DOHH2 (cell line): ENCODE results near the gene PLIN5.

Experiments used
- H3F3A ChIP-seq: fragments of 200-600 bp; sonication (generic), shearing (Covaris generic); 2 replicates; pipeline ENCODE4 v1.6.0; 2016; ENCODE audit warnings: antibody characterized with exemption, mild to moderate bottlenecking; ENCODE audit not compliant: control insufficient read depth, insufficient read depth
- H3K27ac ChIP-seq: fragments of 200-600 bp; sonication (generic); 2 replicates; pipeline ENCODE4 v1.5.1; 2014; ENCODE audit warnings: low read depth, mild to moderate bottlenecking, low read length, moderate library complexity
- H3K27me3 ChIP-seq: fragments of 200-600 bp; sonication (generic); 2 replicates; pipeline ENCODE4 v1.6.1; 2014; ENCODE audit warnings: mild to moderate bottlenecking, low read length, mixed read lengths; ENCODE audit not compliant: control insufficient read depth
- H3K36me3 ChIP-seq: fragments of 200-600 bp; sonication (generic); 2 replicates; pipeline ENCODE4 v1.6.1; 2014; ENCODE audit warnings: mild to moderate bottlenecking, low read length, moderate library complexity, mixed read lengths; ENCODE audit not compliant: control insufficient read depth
- H3K4me1 ChIP-seq: fragments of 200-600 bp; sonication (generic); 2 replicates; pipeline ENCODE4 v1.6.1; 2014; ENCODE audit warnings: mild to moderate bottlenecking, low read length, mixed read lengths; ENCODE audit not compliant: control insufficient read depth
- H3K4me2 ChIP-seq: fragments of 200-600 bp; sonication (generic); 2 replicates; pipeline ENCODE4 v1.6.0; 2014; ENCODE audit warnings: mild to moderate bottlenecking, low read length, moderate library complexity
- H3K4me3 ChIP-seq: fragments of 200-600 bp; sonication (generic); 2 replicates; pipeline ENCODE4 v1.5.1; 2014; ENCODE audit warnings: mild to moderate bottlenecking, low read length, mixed read lengths
- H3K79me2 ChIP-seq: fragments of 200-600 bp; sonication (generic); 2 replicates; pipeline ENCODE4 v1.6.1; 2014; ENCODE audit warnings: mild to moderate bottlenecking, low read length, mixed read lengths; ENCODE audit not compliant: control insufficient read depth
- H3K9me2 ChIP-seq: fragments of 200-600 bp; sonication (generic); replicated peaks from 2 replicates; pipeline ENCODE4 v1.6.1; 2014; ENCODE audit warnings: mild to moderate bottlenecking, low read length, mixed read lengths; ENCODE audit not compliant: control insufficient read depth
- H3K9me3 ChIP-seq: fragments of 200-600 bp; sonication (generic); 2 replicates; pipeline ENCODE4 v1.6.1; 2014; ENCODE audit warnings: antibody characterized with exemption, low read length, mixed read lengths; ENCODE audit not compliant: control insufficient read depth, insufficient read depth
- H4K20me1 ChIP-seq: fragments of 200-600 bp; sonication (generic); 2 replicates; pipeline ENCODE4 v1.6.0; 2014; ENCODE audit warnings: low read depth, mild to moderate bottlenecking, antibody characterized with exemption, low read length, moderate library complexity; ENCODE audit not compliant: control insufficient read depth, insufficient read depth
- CTCF ChIP-seq: fragments of 200-600 bp; sonication (generic); IDR thresholded peaks from one replicate; pipeline ENCODE4 v1.5.1; 2014; ENCODE audit warnings: antibody characterized with exemption, mild to moderate bottlenecking, low read depth, low read length; ENCODE audit not compliant: poor library complexity, severe bottlenecking
- EZH2phosphoT487 ChIP-seq: fragments of 200-600 bp; sonication (generic); IDR thresholded peaks from 2 replicates; pipeline ENCODE4 v1.6.1; 2017; ENCODE audit warnings: borderline replicate concordance, mild to moderate bottlenecking, antibody characterized with exemption, low read length, moderate library complexity, mixed read lengths

Gene PLIN5

DNA sequence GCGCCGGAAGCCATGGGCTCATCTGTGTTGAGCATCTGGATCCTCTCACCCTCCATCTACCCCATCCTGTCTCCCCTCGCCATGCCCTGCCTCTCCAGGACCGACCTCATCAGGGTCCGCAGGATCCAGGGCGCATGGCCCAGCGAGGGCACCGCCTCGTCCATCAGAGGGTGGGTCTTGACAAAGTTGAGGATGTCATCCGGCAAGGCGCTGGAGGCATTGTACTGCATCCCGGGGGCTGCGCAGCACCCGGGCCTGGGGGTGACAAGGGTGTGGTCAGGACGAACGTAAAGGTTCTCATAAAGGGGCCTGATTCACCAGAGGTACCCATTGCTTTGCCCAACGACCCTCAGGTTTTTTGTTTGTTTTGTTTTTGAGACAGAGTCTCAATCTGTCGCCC is 15.0 kb upstream of the PLIN5 start:
- Histone ChIP-seq H3K79me2 (no peaks in the 10 kb centered on the region), H3K4me2 (no peak overlapping the region), H3K36me3 (no peaks in the 10 kb centered on the region), H3F3A (no peaks in the 10 kb centered on the region), H3K9me2 (no peaks in the 10 kb centered on the region), H3K27me3 (no peaks in the 10 kb centered on the region), H4K20me1 (no peaks in the 10 kb centered on the region), H3K27ac (no peak overlapping the region), H3K9me3 (no peaks in the 10 kb centered on the region), H3K4me3 (no peak overlapping the region), H3K4me1 (no peaks in the 10 kb centered on the region)
- TF ChIP-seq EZH2phosphoT487: no peak
- no peak for TF ChIP-seq CTCF

- H3K27me3 ChIP-seq: no peaks in the 10 kb centered on the region
- H3K9me3 ChIP-seq: no peaks in the 10 kb centered on the region
- no peaks in the 10 kb centered on the region for H3K79me2 ChIP-seq
- no peaks in the 10 kb centered on the region for H3K9me2 ChIP-seq
- H3K4me2 ChIP-seq: no peak overlapping the region
- H3K36me3 ChIP-seq: no peaks in the 10 kb centered on the region
- H3K4me3 ChIP-seq: no peak overlapping the region
- H4K20me1 ChIP-seq: no peaks in the 10 kb centered on the region
- H3K27ac ChIP-seq: no peak overlapping the region
- H3F3A ChIP-seq: no peaks in the 10 kb centered on the region
- TF ChIP-seq EZH2phosphoT487: no peak
- no peak for TF ChIP-seq CTCF
- no peaks in the 10 kb centered on the region for H3K4me1 ChIP-seq
These were observed 13.2 kb upstream of the PLIN5 start for GRCh38 chr19:4548238-4548584.

GRCh38 chr19:4547303-4548237 is 12.5 kb upstream of the PLIN5 start:
- TF ChIP-seq CTCF (peak; percentile 56), EZH2phosphoT487 (no peak)
- H3K4me3 ChIP-seq: no peak overlapping the region
- no peaks in the 10 kb centered on the region for H4K20me1 ChIP-seq
- H3K4me1 ChIP-seq: no peaks in the 10 kb centered on the region
- no peaks in the 10 kb centered on the region for H3K27me3 ChIP-seq
- H3K79me2 ChIP-seq: no peaks in the 10 kb centered on the region
- no peaks in the 10 kb centered on the region for H3K9me3 ChIP-seq
- no peaks in the 10 kb centered on the region for H3K36me3 ChIP-seq
- H3F3A ChIP-seq: no peaks in the 10 kb centered on the region
- H3K4me2 ChIP-seq: no peak overlapping the region
- H3K27ac ChIP-seq: no peak overlapping the region
- H3K9me2 ChIP-seq: no peaks in the 10 kb centered on the region
